Measurements from ENCODE around the gene MTHFD1L.

- no peak for TF ChIP-seq CTCF (conservative IDR thresholded peaks at IDR 0.05 in 1 of 2, IDR thresholded peaks at IDR 0.05 in 1 of 2; ENCODE audit: extremely low read depth in 1 of 2, insufficient read depth in 1 of 2, low read depth in 1 of 2, low read length in 2 of 2)
- no peak for TF ChIP-seq EZH2 (IDR thresholded peaks at IDR 0.05; ENCODE audit: borderline replicate concordance, low read length)
These were observed 127.8 kb downstream of the MTHFD1L start for GRCh38 chr6:150993253-150993652.

Data from mammary epithelial cell (primary cell).